Measurements from ENCODE around the gene SLC22A12. TPM values are rescaled to one million over a fixed set of nuclear protein-coding genes. Genes with fewer than 3 reads are reported as not detected.

Gene SLC22A12
- total and polyA plus RNA-seq, 2 donors from 2014 or later: 5.3 to 85.9 TPM

- no peaks in the 10 kb centered on the region for H3K27me3 ChIP-seq (ENCODE audit: control insufficient read depth, insufficient read depth, low read length)
- no peak for TF ChIP-seq CTCF (IDR thresholded peaks at IDR 0.05; ENCODE audit: borderline replicate concordance, extremely low read depth, insufficient read depth)
- peaks cover 0 to 17% (median 15%) of the 10 kb centered on the region in 3 donors for H3K4me1 ChIP-seq (ENCODE audit: control insufficient read depth in 2 of 3, insufficient read depth in 2 of 3, low read depth in 1 of 3, low read length in 3 of 3)
- peak in 2 of 5 donors; percentile 36 to 46 for DNase-seq
- H3K36me3 ChIP-seq (ENCODE audit: control insufficient read depth in 2 of 3, insufficient read depth in 3 of 3, low read length in 3 of 3): no peaks in the 10 kb centered on the region
- no peak for FAIRE-seq
- peak overlapping the region in 1 of 2 donors; percentile 67 for H3K27ac ChIP-seq (ENCODE audit: low read depth in 2 of 2, low read length in 2 of 2)
- no peaks in the 10 kb centered on the region for H3K9me3 ChIP-seq (ENCODE audit: control insufficient read depth in 2 of 3, insufficient read depth in 1 of 3, low read length in 3 of 3)
- H3K4me3 ChIP-seq (ENCODE audit: low read length in 3 of 3): peak overlapping the region in 2 of 3 donors; percentile 52 to 72
- no peak overlapping the region for H3K9ac ChIP-seq (ENCODE audit: low read length in 3 of 3)
- intact Hi-C loops (cut with DNase I): no loop called here
Observed at GRCh38 chr11:64558869-64559268, 32.2 kb upstream of the SLC22A12 start.

- DNase-seq (peak; percentile 60 to 84 (median 72)), FAIRE-seq (no peak)
- intact Hi-C loops (cut with DNase I): no loop called here
- peaks cover 0 to 10% (median 10%) of the 10 kb centered on the region in 3 donors for H3K4me1 ChIP-seq (ENCODE audit: control insufficient read depth in 2 of 3, insufficient read depth in 2 of 3, low read depth in 1 of 3, low read length in 3 of 3)
- no peak overlapping the region for H3K4me3 ChIP-seq (ENCODE audit: low read length in 3 of 3)
- peak overlapping the region in 1 of 2 donors; percentile 67 for H3K27ac ChIP-seq (ENCODE audit: low read depth in 2 of 2, low read length in 2 of 2)
- H3K36me3 ChIP-seq (ENCODE audit: control insufficient read depth in 2 of 3, insufficient read depth in 3 of 3, low read length in 3 of 3): peaks cover 0 to under 1% (median 0%) of the 10 kb centered on the region in 3 donors
- H3K9me3 ChIP-seq (ENCODE audit: control insufficient read depth in 2 of 3, insufficient read depth in 1 of 3, low read length in 3 of 3): no peaks in the 10 kb centered on the region
- H3K9ac ChIP-seq (ENCODE audit: low read length in 3 of 3): no peak overlapping the region
- TF ChIP-seq CTCF (IDR thresholded peaks at IDR 0.05; ENCODE audit: borderline replicate concordance, extremely low read depth, insufficient read depth): no peak
- no peaks in the 10 kb centered on the region for H3K27me3 ChIP-seq (ENCODE audit: control insufficient read depth, insufficient read depth, low read length)
Observed at GRCh38 chr11:64559351-64560138, 31.5 kb upstream of the SLC22A12 start.

GRCh38 chr11:64560139-64560771 lies 30.8 kb upstream of the SLC22A12 start:
- Histone ChIP-seq H3K9me3 (ENCODE audit: control insufficient read depth in 2 of 3, insufficient read depth in 1 of 3, low read length in 3 of 3) (no peaks in the 10 kb centered on the region), H3K4me3 (ENCODE audit: low read length in 3 of 3) (no peak overlapping the region), H3K27ac (ENCODE audit: low read depth in 2 of 2, low read length in 2 of 2) (no peak overlapping the region), H3K27me3 (ENCODE audit: control insufficient read depth, insufficient read depth, low read length) (no peaks in the 10 kb centered on the region), H3K9ac (ENCODE audit: low read length in 3 of 3) (no peak overlapping the region), H3K36me3 (ENCODE audit: control insufficient read depth in 2 of 3, insufficient read depth in 3 of 3, low read length in 3 of 3) (peaks cover 0 to 3% (median 0%) of the 10 kb centered on the region in 3 donors), H3K4me1 (ENCODE audit: control insufficient read depth in 2 of 3, insufficient read depth in 2 of 3, low read depth in 1 of 3, low read length in 3 of 3) (peaks cover 0 to 4% (median 2%) of the 10 kb centered on the region in 3 donors)
- DNase-seq (peak in 2 of 5 donors; percentile 43 to 53), FAIRE-seq (no peak)
- intact Hi-C loops (cut with DNase I): no loop called here
- no peak for TF ChIP-seq CTCF (IDR thresholded peaks at IDR 0.05; ENCODE audit: borderline replicate concordance, extremely low read depth, insufficient read depth)

Measured in kidney (tissue), 14 donors.